HEK293 (cell line): Measurements from ENCODE around the gene SEC16A.

ENCODE experiments used
- CTCF ChIP-seq: fragments of 450-650 bp; formaldehyde crosslinking; IDR thresholded peaks from 2 replicates; pipeline ENCODE4 v1.5.1; 2016; ENCODE audit warnings: missing biosample characterization, missing genetic modification characterization
- PBX3 ChIP-seq: sonication (generic); formaldehyde crosslinking; IDR thresholded peaks from 2 replicates; pipeline ENCODE4 v1.8.1; 2022; ENCODE audit warnings: mild to moderate bottlenecking, moderate library complexity, missing genetic modification reagents
- REST ChIP-seq: fragments of 450-650 bp; formaldehyde crosslinking; IDR thresholded peaks from 2 replicates; pipeline ENCODE4 v1.5.1; 2016; ENCODE audit warnings: missing biosample characterization, missing genetic modification characterization
- SP7 ChIP-seq: fragments of 450-650 bp; formaldehyde crosslinking; IDR thresholded peaks from 2 replicates; pipeline ENCODE4 v1.5.1; 2016; ENCODE audit warnings: missing biosample characterization, missing genetic modification characterization
- ZBTB10 ChIP-seq: fragments of 450-650 bp; formaldehyde crosslinking; IDR thresholded peaks from 2 replicates; pipeline ENCODE4 v1.5.1; 2016; ENCODE audit warnings: missing biosample characterization, missing genetic modification characterization
- ZBTB20 ChIP-seq: fragments of 450-650 bp; formaldehyde crosslinking; IDR thresholded peaks from 2 replicates; pipeline ENCODE4 v1.5.1; 2016; ENCODE audit warnings: missing biosample characterization, missing genetic modification characterization
- ZBTB26 ChIP-seq: fragments of 450-650 bp; formaldehyde crosslinking; optimal IDR thresholded peaks from 2 replicates; pipeline ENCODE3; 2016; ENCODE audit warnings: missing biosample characterization, mild to moderate bottlenecking, missing genetic modification characterization
- ZNF223 ChIP-seq: fragments of 450-650 bp; formaldehyde crosslinking; IDR thresholded peaks from 2 replicates; pipeline ENCODE4 v1.5.1; 2016; ENCODE audit warnings: missing biosample characterization, missing genetic modification characterization
- ZNF311 ChIP-seq: fragments of 450-650 bp; formaldehyde crosslinking; IDR thresholded peaks from 2 replicates; pipeline ENCODE4 v1.5.1; 2017; ENCODE audit warnings: missing biosample characterization, missing genetic modification characterization, borderline replicate concordance
- ZNF549 ChIP-seq: fragments of 450-650 bp; IDR thresholded peaks from 2 replicates; pipeline ENCODE4 v1.5.1; 2018; ENCODE audit warnings: missing biosample characterization, missing genetic modification characterization, mild to moderate bottlenecking, inconsistent platforms, moderate library complexity
- ZNF660 ChIP-seq: fragments of 450-650 bp; IDR thresholded peaks from 2 replicates; pipeline ENCODE4 v1.5.1; 2018; ENCODE audit warnings: missing biosample characterization, mild to moderate bottlenecking, missing genetic modification characterization
- ZNF830 ChIP-seq: fragments of 450-650 bp; IDR thresholded peaks from 2 replicates; pipeline ENCODE4 v1.5.0; 2018; ENCODE audit warnings: missing biosample characterization, missing genetic modification characterization, low read depth, mild to moderate bottlenecking, moderate library complexity
- ZSCAN30 ChIP-seq: fragments of 450-650 bp; IDR thresholded peaks from 2 replicates; pipeline ENCODE4 v1.5.1; 2018; ENCODE audit warnings: missing biosample characterization, mild to moderate bottlenecking, missing genetic modification characterization, moderate library complexity
- TF ChIP-seq, protein P1 (sequence below): fragments of 450-650 bp; formaldehyde crosslinking; IDR thresholded peaks from 2 replicates; pipeline ENCODE4 v1.5.1; 2017; ENCODE audit warnings: missing biosample characterization, missing genetic modification characterization

DNA sequence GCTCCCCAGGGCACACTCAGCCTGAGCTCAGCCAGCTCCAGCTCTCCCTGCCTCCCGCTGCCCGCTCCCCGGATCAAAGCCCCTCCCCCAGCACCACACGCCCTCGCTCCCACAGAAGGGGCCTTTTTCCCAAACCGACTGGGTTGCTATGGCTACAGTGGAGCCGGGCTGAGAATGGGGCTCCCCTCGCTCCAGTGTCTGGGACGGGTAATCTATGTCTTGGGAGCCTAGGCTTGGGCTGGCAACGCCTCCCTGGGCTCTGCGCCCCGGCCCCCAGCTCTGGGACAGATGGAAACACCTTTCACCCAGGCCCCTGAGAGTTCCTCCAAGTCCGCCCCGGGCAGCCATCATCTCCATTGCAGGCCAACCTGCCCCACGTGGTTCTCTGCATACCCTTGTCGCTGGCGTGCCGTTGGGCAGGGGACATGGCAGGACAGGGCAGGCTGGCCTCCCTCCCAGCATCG is 33.4 kb upstream of the SEC16A start:
- TF ChIP-seq, protein P1, sequence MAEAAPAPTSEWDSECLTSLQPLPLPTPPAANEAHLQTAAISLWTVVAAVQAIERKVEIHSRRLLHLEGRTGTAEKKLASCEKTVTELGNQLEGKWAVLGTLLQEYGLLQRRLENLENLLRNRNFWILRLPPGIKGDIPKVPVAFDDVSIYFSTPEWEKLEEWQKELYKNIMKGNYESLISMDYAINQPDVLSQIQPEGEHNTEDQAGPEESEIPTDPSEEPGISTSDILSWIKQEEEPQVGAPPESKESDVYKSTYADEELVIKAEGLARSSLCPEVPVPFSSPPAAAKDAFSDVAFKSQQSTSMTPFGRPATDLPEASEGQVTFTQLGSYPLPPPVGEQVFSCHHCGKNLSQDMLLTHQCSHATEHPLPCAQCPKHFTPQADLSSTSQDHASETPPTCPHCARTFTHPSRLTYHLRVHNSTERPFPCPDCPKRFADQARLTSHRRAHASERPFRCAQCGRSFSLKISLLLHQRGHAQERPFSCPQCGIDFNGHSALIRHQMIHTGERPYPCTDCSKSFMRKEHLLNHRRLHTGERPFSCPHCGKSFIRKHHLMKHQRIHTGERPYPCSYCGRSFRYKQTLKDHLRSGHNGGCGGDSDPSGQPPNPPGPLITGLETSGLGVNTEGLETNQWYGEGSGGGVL, result no peak
- TF ChIP-seq SP7 (tag by site-specific recombination) (no peak), ZSCAN30 (no peak), ZNF660 (tag by site-specific recombination) (no peak), ZNF549 (tag by site-specific recombination) (no peak), ZNF830 (no peak), PBX3 (CRISPR knock-in tag) (no peak), CTCF (tag by site-specific recombination) (no peak), REST (no peak), ZNF223 (tag by site-specific recombination) (no peak), ZBTB26 (tag by site-specific recombination) (no peak), ZNF311 (tag by site-specific recombination) (no peak), ZBTB20 (tag by site-specific recombination) (no peak), ZBTB10 (tag by site-specific recombination) (no peak)
